Osteoblast (primary cell): ENCODE measurements around the gene CAMK2A. TPM values are rescaled to one million over a fixed set of nuclear protein-coding genes. Genes with fewer than 3 reads are reported as not detected.

Source experiments
- DNase-seq: peaks from one replicate; pipeline ENCODE4 v3.0.0; 2011; ENCODE audit warnings: low spot score, mixed read lengths; ENCODE audit not compliant: insufficient read length; ENCODE audit errors: missing footprints
- H2AFZ ChIP-seq: 2 replicates; pipeline ENCODE4 v1.6.0; 2011; ENCODE audit warnings: mild to moderate bottlenecking, low read length
- H3K27ac ChIP-seq: 2 replicates; pipeline ENCODE4 v1.5.1; 2011; ENCODE audit warnings: mild to moderate bottlenecking, low read depth, low read length, moderate library complexity
- H3K27me3 ChIP-seq: 2 replicates; pipeline ENCODE4 v1.6.0; 2012; ENCODE audit warnings: mild to moderate bottlenecking, control low read depth, inconsistent platforms, low read length, moderate library complexity; ENCODE audit not compliant: insufficient read depth
- H3K36me3 ChIP-seq: 2 replicates; pipeline ENCODE4 v1.5.1; 2011; ENCODE audit warnings: mild to moderate bottlenecking, low read length, control low read depth, moderate library complexity; ENCODE audit not compliant: insufficient read depth
- H3K4me1 ChIP-seq: 2 replicates; pipeline ENCODE4 v1.5.1; 2011; ENCODE audit warnings: mild to moderate bottlenecking, low read length, control low read depth, moderate library complexity; ENCODE audit not compliant: insufficient read depth
- H3K4me2 ChIP-seq: 2 replicates; pipeline ENCODE4 v1.6.0; 2011; ENCODE audit warnings: mild to moderate bottlenecking, low read length; ENCODE audit not compliant: insufficient read depth
- H3K4me3 ChIP-seq: fragments of 200-600 bp; sonication (generic); 3 replicates; pipeline ENCODE4 v1.5.1; 2012; ENCODE audit warnings: mild to moderate bottlenecking, low read length, inconsistent platforms; ENCODE audit not compliant: insufficient read depth
- H3K79me2 ChIP-seq: 2 replicates; pipeline ENCODE4 v1.6.0; 2012; ENCODE audit warnings: mild to moderate bottlenecking, low read length, control low read depth, inconsistent platforms; ENCODE audit not compliant: insufficient read depth
- H3K9me3 ChIP-seq: 2 replicates; pipeline ENCODE4 v1.5.1; 2011; ENCODE audit warnings: low read depth, low read length, control low read depth
- H4K20me1 ChIP-seq: 2 replicates; pipeline ENCODE4 v1.6.0; 2012; ENCODE audit warnings: mild to moderate bottlenecking, low read length, control low read depth; ENCODE audit not compliant: insufficient read depth
- CTCF ChIP-seq: IDR thresholded peaks from 2 replicates; pipeline ENCODE4 v1.5.1; 2011; ENCODE audit warnings: mild to moderate bottlenecking, low read depth, low read length, moderate library complexity; ENCODE audit errors: extremely low read depth
- total RNA-seq: library from RNA; depleted of rRNA; stranded (reverse); fragments of >200 nt; gene quantifications from 2 replicates; pipeline ENCODE4 v1.2.3, GENCODE V29; 2012

The CAMK2A gene
- total RNA-seq, 1 donor: 0.36 TPM

GRCh38 chr5:150255659-150256409 lies 33.7 kb downstream of the CAMK2A start:
- Histone ChIP-seq H2AFZ (no peak overlapping the region), H4K20me1 (no peaks in the 10 kb centered on the region), H3K27ac (no peak overlapping the region), H3K36me3 (no peaks in the 10 kb centered on the region), H3K4me2 (no peak overlapping the region), H3K79me2 (no peaks in the 10 kb centered on the region), H3K4me1 (no peaks in the 10 kb centered on the region), H3K4me3 (no peak overlapping the region), H3K27me3 (no peaks in the 10 kb centered on the region), H3K9me3 (no peaks in the 10 kb centered on the region)
- TF ChIP-seq CTCF: no peak
- peak; percentile 14 for DNase-seq

GRCh38 chr5:150254774-150255173 lies 34.8 kb downstream of the CAMK2A start:
- no peaks in the 10 kb centered on the region for H4K20me1 ChIP-seq
- H3K27ac ChIP-seq: no peak overlapping the region
- no peaks in the 10 kb centered on the region for H3K9me3 ChIP-seq
- no peak overlapping the region for H3K4me3 ChIP-seq
- H3K4me2 ChIP-seq: no peak overlapping the region
- no peaks in the 10 kb centered on the region for H3K27me3 ChIP-seq
- no peak for DNase-seq
- TF ChIP-seq CTCF: no peak
- no peaks in the 10 kb centered on the region for H3K79me2 ChIP-seq
- no peaks in the 10 kb centered on the region for H3K4me1 ChIP-seq
- no peaks in the 10 kb centered on the region for H3K36me3 ChIP-seq
- H2AFZ ChIP-seq: no peak overlapping the region

- Histone ChIP-seq H4K20me1 (no peaks in the 10 kb centered on the region), H2AFZ (no peak overlapping the region), H3K4me2 (no peak overlapping the region), H3K27ac (no peak overlapping the region), H3K36me3 (no peaks in the 10 kb centered on the region), H3K4me3 (no peak overlapping the region), H3K9me3 (no peaks in the 10 kb centered on the region), H3K79me2 (no peaks in the 10 kb centered on the region), H3K27me3 (no peaks in the 10 kb centered on the region), H3K4me1 (no peaks in the 10 kb centered on the region)
- TF ChIP-seq CTCF: no peak
- DNase-seq: no peak
Observed at GRCh38 chr5:150254363-150254762, 35.2 kb downstream of the CAMK2A start.

- Histone ChIP-seq H3K4me1 (no peaks in the 10 kb centered on the region), H3K4me3 (no peak overlapping the region), H3K9me3 (no peaks in the 10 kb centered on the region), H3K27ac (no peak overlapping the region), H2AFZ (no peak overlapping the region), H3K79me2 (no peaks in the 10 kb centered on the region), H3K36me3 (no peaks in the 10 kb centered on the region), H3K4me2 (no peak overlapping the region), H3K27me3 (no peaks in the 10 kb centered on the region), H4K20me1 (no peaks in the 10 kb centered on the region)
- no peak for TF ChIP-seq CTCF
- DNase-seq: no peak
Observed at GRCh38 chr5:150253416-150254208, 36.0 kb downstream of the CAMK2A start.
